ENCODE results near the gene RNASEH1. TPM values are rescaled to one million over a fixed set of nuclear protein-coding genes. Genes with fewer than 3 reads are reported as not detected.

RNASEH1 gene
- total and polyA plus RNA-seq, 10 of the 15 experiments (the other 5 are each of a cell fraction or from before 2014, with no cell fraction given): 18.2 to 68.5 (median 28.2) TPM

DNA sequence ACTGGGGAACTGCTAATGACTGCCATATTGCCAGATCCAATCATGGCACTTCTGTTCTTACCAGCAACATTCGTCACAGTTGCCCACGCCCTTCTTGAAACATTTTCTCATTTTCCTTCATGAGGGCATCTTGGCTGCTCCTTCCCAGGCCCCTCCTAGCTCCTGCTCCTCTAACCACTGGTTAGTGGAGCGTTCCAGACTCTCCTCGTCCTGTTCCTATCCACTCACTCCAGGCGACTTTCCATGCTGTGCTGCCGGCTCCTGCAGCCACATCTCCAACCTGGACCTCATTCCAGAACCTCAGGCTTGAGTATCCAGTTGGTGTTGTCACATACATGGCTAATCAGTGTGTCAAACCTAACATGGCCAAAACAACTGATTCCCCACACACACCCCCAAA is 37.5 kb downstream of the RNASEH1 start:
- FAIRE-seq (no peak), ATAC-seq (no peak), DNase-seq (ENCODE audit: low read depth, low spot score) (no peak)
- Histone ChIP-seq H3K27me3 (replicated peaks in 1 of 2; ENCODE audit: control insufficient read depth in 2 of 2, insufficient read depth in 2 of 2, low read length in 1 of 2) (no peaks in the 10 kb centered on the region), H3K79me2 (ENCODE audit: control insufficient read depth, insufficient read depth, low read length) (peaks cover 3% of the 10 kb centered on the region), H3K9me3 (replicated peaks; ENCODE audit: control insufficient read depth, insufficient read depth, low read length) (no peaks in the 10 kb centered on the region; the same call in 2 of the 3 replicates), H3K36me3 (ENCODE audit: control insufficient read depth in 2 of 2, insufficient read depth in 2 of 2, low read length in 1 of 2) (no peaks in the 10 kb centered on the region; a peak in 1 of 4 replicates), H2AFZ (ENCODE audit: control insufficient read depth, low read depth, low read length) (no peak overlapping the region), H3K4me1 (ENCODE audit: control insufficient read depth, insufficient read depth, low read length) (peaks cover 6% of the 10 kb centered on the region), H4K20me1 (ENCODE audit: control insufficient read depth, insufficient read depth) (no peaks in the 10 kb centered on the region), H3K27ac (ENCODE audit: control insufficient read depth, insufficient read depth) (no peak overlapping the region), H3K4me2 (ENCODE audit: control insufficient read depth, insufficient read depth) (peak overlapping the region; percentile 79), H3K4me3 (peak overlapping the region; percentile 69; the same call in 1 of the 2 replicates), H3K9ac (ENCODE audit: control insufficient read depth, insufficient read depth, low read length) (no peak overlapping the region)
- RAD21 ChIA-PET (ENCODE audit: unreplicated experiment): interaction anchor here (0.8 kb wide), 1 partner anchor 38 kb away, joined by 5 read pairs; the partner anchor contains the start of gene RNASEH1
- POLR2A ChIA-PET: interaction anchor here (1.2 kb wide), 1 partner anchor 37 kb away, joined by 8 read pairs; the partner anchor contains the start of gene RNASEH1
- 85% methylated on average over 6 of the region's 6 CpGs for WGBS (ENCODE audit: insufficient coverage, insufficient replicate concordance, low lambda C conversion rate, missing lambda C conversion rate)
- TF ChIP-seq EGR1 (IDR thresholded peaks at IDR 0.05; ENCODE audit: borderline replicate concordance in 1 of 2, low read depth in 2 of 2, low read length in 2 of 2) (no peak), EP300 (IDR thresholded peaks at IDR 0.05; ENCODE audit: borderline replicate concordance in 1 of 2, control insufficient read depth in 1 of 2, low read depth in 2 of 2, low read length in 2 of 2) (no peak), SPI1 (IDR thresholded peaks at IDR 0.05; ENCODE audit: borderline replicate concordance, insufficient read depth, low read depth, low read length) (no peak), RBBP5 (conservative IDR thresholded peaks at IDR 0.05) (no peak), SMC3 (IDR thresholded peaks at IDR 0.05; ENCODE audit: borderline replicate concordance, low read length) (no peak)
- in situ Hi-C loops (cut with MboI) (no loop called here), intact Hi-C loops (cut with micrococcal nuclease; ENCODE audit: unreplicated experiment) (no loop called here)
- CTCF ChIA-PET: interaction anchor here (1.6 kb wide), 1 partner anchor 11 kb away, joined by 4 read pairs; no protein-coding TSS in a partner anchor
- no TSS peak for BruUV-seq (replicated peaks)
- SMC1A ChIA-PET (ENCODE audit: uncharacterized antibody, unreplicated experiment): interaction anchor here (1.0 to 1.7 kb wide), 3 partner anchors 37 to 59 kb away, joined by 3 to 7 read pairs (median 3); partner anchors contain the start of gene RNASEH1
